ENCODE data around the gene TNFRSF14.
"Not testable (repeated sequence)": the region's sequence is repeated elsewhere in the genome, so short reads cannot be mapped to it uniquely, and the experiment has no call there.

TNFRSF14 gene

DNA sequence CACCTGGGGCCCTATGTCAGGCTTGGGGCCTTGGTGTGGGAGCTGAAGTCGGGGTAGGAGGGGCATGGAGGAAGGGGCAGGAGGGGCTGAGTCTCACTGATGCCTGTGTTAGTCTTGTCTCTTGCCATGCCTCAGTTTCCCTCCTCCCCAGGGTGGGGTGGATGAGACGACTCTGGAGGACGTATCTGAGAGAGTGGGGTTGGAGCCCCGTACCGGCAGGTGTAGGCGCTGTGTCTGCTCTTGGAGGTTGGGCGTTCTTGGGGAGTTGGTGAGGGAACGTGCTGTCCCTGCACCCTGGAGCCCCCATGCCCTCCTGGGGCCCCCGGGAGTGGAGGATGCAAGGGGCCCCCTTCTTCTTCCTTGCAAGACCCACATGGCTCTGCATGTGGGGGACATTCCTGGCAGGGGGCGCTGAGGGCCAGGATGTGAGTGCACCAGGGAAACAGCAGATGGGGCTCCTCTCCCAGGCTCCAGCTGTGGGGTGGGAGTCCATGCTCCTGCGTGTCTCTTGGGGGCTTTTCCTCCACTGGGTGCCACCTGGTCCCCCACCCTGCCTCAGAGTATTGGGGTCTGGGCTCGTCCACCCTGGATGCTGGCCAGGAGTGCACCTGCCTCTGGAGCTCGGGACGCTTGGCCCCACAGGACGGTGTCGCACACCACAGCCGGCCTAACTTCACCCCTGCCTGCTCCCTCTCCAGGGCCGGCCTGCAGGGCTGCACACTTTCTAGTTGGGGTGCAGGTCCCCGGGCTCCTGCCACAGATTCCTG lies 1.4 kb upstream of the TNFRSF14 start:
- no peak for DNase-seq (ENCODE audit: low spot score)

DNA sequence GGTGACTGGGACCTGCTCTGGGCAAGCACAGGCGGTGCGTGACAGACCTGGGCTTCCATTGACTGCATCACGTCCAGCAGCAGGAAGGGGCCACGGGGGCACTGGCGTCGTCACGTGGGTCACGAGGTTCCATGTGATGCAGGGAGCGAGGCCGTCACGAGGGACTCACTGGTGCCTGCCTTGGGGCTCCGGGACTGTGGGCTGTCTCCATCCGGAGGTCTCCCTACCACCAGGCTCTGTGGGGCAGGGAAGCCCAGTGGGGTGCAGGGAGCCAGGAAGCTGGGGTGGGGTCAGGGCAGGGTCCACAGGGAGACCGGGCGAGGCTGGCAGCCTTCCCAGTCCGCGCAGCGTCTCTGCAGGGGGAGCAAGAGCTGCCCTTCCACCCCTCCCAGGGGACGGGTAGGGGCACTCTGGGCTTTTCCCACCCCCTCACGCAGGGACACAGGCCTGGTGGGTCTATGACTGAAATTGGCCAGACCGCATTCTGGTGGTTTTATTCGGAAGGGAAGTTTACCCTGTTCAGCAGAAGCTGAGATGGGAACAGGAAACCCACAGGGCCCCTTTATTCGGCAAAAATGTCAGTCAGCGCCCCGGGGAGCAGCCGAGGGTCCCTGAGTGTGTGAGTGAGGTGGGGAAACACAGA lies 416 bp upstream of the TNFRSF14 start:
- peak; percentile 84 for DNase-seq (ENCODE audit: low spot score)

DNA sequence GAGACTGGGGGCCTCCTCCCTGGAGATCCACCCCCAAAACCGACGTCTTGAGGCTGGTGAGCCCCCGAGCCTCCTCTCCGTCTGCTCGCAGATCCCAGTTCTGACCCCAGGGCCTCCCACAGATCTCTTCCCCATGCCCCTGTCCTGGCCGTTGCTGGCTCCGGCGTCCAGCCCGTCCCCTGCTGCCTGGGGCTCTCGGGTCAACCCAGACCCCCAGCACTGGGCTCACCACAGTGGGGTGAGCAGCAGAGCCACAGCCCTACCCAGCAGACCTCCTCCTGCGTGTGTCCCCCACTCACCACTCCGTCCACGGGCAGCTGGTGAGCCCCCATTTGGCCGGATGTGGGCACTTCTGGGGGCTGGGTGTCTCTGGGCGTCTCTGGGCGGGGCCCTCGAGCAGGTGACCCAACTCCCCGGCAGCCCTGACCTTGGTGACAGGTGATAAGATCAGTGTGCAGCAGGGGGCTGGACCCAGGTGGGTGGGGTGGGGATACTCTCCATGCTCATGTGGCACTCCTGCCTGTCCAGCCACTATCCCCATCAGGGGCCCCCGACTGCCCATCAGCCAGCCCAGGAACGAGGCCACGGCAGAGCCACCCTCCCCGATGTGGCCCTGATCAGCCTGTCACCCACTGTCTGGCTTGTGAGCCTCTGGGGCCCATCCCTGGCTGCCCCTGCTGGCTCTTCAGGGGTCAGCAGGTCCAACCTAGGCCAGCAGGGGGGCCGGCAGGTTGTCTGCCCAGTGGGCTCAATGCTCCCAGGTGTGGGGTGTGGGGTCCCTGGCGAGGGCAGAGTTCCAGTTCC lies 709 bp downstream of the TNFRSF14 start:
- no peak for DNase-seq (ENCODE audit: low spot score)

DNA sequence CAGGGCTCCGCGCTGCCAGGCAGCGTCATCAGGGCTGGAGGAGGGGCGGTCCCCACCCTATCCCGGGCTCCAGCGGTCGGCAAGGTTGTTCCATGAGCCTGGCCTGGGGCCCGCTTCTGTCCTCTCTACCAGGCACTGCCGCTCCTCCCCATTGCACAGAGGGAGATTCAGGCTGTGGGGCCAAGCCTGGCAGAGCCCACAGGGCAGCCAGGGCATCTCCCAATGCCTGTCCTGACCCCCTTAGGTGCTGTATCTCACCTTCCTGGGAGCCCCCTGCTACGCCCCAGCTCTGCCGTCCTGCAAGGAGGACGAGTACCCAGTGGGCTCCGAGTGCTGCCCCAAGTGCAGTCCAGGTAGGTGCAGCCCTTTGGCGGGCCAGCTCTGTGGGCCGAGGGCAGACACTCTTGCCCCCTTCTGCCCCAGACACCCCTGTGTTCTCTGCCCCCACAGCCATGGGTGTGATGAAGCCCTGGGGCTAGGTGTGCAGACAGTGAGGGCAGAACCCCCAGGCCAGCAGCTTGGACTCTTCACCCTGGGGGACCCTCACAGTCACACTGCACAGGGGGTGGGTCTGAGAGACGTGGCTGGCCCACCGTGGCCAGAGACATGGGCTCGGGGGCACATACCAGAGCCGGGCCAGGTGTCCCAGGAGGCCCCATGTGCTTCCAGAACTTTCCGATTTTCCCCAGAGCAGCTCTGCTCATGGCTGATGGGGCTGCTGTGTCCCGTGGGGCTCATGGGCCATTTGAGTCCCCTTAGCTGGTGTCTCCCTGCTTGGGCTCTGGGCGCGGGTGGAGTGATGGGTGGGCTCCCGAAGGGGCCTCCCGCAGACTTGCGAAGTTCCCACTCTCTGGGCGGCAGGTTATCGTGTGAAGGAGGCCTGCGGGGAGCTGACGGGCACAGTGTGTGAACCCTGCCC lies 1.6 kb downstream of the TNFRSF14 start:
- DNase-seq (ENCODE audit: low spot score): no peak

DNA sequence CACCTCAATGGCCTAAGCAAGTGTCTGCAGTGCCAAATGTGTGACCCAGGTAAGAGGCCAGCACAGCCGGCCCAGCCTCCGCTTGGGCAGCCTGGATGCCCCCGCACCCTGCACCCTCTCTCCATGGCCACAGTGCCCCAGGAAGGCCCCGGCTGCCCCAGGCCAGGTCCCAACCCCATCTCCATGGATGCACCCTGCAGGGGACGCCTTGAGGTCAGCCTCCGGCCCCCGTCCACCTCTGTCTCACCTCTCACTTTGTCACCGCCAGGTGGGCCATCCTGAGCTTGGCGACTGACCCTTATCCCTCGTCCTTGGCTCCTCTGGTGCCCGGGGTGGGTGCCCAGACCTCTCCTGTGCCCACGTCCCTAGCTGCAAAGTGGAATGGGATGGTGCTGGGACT lies 2.2 kb downstream of the TNFRSF14 start:
- no peak for DNase-seq (ENCODE audit: low spot score)

DNA sequence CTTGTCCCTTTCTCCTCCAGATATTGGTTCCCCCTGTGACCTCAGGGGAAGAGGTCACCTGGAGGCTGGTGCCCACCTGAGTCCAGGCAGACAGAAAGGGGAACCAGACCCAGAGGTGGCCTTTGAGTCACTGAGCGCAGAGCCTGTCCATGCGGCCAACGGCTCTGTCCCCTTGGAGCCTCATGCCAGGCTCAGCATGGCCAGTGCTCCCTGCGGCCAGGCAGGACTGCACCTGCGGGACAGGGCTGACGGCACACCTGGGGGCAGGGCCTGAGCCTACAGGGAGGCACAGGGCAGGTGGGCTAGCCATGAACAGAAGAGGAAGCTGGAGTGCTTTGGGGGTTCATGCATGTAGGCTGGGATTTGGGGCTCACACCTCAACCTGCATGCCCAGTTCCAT lies 2.7 kb downstream of the TNFRSF14 start:
- no peak for DNase-seq (ENCODE audit: low spot score)

DNA sequence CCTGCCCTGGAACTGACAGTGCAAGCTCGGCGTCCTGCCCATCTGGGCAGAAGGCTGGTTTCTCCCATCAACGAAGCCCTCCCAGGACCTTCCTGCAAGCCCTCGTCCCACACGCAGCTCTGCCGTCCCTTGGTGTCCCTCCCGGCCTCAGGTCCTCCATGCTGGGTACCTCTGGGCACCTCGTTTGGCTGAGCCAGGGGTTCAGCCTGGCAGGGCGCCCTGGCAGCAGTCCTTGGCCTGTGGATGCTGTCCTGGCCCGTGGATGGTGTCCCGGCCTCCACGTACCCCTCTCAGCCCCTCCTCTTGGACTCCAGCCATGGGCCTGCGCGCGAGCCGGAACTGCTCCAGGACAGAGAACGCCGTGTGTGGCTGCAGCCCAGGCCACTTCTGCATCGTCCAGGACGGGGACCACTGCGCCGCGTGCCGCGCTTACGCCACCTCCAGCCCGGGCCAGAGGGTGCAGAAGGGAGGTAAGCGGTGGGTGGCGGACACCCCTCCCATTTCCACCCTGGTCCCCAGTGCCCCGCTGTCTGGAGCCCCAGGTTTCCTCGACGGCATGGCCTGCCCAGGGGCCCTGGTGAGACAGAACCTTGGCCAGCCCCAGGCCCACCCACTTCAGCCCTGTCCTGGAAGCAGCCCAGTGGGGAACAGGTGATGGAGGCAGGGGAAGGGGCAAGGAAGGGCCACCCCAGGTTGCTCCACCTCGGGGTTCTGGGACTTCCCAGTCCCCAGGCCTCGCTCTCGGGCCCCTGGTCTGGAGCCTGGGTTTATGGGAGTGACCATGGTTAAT lies 3.5 kb downstream of the TNFRSF14 start:
- DNase-seq (ENCODE audit: low spot score): no peak

DNA sequence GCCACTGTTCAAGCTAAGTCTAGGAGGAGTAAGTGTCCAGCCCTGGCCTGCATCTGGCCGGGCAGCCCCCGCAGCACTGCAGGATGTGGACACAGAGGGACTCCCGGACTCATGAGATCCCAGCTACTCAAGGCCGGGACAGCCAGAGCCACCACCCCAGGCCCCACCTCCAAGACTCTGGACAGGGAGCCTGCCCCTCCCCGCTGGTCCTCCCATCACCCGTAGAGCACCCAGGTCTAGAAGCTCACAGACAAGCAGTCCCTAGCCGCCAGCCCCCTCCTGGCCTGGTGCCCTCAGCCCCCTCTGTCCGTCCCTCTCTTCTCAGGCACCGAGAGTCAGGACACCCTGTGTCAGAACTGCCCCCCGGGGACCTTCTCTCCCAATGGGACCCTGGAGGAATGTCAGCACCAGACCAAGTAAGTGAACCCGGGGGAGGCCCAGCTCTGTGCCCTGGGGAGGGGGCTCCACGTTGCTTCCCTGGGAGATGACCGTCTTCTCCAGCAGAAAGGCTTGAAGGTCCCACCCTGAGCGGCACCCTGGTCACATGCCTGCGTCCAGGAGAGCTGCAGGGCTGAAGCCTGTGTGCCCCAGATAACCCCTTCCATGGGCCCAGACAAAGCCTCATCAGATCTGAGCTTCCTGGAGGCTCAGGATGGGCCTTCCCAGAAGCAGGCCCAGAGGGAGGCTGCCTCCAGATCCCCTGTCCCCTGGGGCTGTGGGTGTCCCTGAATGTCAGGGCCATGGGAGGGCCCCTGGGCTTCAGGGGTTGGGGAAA lies 4.3 kb downstream of the TNFRSF14 start:
- DNase-seq (ENCODE audit: low spot score): no peak

DNA sequence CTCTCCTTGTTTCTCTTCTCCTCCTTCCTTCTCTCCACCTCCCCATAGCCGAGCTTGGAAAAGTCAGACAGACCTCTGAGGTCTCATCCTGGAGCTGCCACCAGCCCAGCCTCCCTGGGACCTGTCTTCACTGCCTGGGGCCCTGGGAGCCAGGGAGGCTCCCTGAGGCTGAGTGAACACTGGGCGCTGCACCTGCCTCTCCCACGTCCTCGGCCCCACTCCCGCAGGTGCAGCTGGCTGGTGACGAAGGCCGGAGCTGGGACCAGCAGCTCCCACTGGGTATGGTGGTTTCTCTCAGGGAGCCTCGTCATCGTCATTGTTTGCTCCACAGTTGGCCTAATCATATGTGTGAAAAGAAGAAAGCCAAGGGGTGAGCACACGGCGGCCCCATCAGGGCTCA lies 5.3 kb downstream of the TNFRSF14 start:
- DNase-seq (ENCODE audit: low spot score): no peak

DNA sequence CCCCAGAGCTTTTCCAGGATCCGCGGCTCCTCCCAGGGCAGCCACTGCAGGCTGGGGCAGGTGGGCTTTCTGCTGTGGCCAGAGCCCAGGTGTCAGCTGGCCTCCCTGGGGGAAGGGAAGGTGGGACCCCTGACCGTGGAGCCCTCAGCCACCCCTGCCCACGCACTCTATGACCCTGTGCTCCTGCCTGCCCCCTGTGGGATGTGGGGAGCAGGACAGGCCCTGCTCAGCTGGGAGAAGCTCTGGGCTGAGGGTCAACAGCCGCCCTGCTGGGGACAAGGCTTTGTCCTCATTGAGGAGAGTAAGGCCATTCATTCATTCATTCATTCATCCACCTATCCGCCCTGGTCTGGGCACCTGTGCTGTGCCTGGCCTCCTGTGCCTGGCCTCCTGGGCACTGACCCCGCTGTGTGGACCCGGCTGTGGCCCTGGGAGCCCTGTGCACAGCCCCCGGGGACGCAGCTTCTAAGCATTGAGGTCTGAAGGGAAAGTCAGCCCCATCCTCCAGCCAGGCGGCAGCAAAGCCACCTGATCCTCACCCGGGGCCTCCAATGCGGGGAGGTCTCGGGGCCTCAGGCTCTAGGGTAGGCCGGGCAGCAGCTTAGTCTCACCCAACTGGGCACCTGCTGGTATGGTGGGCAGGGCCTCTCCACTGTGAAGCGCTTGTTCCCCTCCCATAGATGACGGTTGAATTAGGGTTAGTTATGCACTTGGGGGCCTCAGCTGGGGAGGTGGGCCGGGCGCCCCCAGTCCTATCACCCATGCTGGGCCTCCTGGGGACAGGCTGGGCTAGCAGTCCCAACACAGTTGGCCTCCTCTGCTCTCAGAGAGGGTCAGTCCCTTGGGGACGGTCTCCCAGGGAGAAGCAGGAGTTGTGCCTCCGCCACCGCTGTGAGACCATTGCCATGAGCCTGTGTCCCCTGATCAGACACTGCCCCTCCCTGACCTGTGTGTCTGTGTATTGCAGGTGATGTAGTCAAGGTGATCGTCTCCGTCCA lies 6.0 kb downstream of the TNFRSF14 start:
- no peak for DNase-seq (ENCODE audit: low spot score)

DNA sequence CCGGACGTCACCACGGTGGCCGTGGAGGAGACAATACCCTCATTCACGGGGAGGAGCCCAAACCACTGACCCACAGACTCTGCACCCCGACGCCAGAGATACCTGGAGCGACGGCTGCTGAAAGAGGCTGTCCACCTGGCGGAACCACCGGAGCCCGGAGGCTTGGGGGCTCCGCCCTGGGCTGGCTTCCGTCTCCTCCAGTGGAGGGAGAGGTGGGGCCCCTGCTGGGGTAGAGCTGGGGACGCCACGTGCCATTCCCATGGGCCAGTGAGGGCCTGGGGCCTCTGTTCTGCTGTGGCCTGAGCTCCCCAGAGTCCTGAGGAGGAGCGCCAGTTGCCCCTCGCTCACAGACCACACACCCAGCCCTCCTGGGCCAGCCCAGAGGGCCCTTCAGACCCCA lies 7.0 kb downstream of the TNFRSF14 start:
- no peak for DNase-seq (ENCODE audit: low spot score)

DNA sequence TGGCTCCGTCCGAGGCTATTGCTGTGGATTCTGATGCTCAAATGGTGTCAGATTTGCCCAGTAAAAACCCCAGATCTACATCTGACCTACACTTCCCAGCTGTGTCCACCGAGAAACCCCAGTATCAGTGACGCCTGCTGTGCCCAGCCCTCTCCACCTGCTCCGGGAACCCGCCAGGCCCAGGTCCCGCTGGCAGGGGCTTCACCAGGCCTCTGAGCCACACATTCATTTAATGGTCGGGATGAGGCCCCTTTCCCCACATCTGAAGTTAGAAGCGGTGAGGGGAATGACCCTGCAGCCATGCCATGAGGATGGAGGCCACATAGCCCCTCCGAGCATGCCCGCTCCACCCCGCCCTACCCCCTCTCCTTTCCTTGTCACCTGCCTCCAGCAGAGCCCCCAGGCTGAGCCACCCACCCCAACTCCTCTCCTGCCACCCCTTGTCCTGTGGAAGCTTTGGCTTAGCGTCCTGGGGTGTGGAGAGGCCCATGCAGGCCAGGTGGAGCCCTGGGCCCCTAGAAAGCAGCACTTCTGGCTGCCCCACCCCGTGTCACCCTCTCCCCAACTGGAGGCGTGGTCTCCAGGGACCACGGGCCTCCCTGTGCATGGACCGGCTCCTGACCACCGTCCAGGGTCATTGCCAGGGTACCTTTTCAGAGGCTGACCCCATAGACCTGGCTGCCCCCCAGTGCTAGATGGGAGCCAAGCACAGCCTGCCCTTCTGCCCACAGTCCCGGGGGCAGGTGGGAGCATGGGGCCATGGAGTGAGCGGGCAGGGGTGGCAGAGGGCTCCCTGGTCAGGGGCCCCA lies 8.0 kb downstream of the TNFRSF14 start:
- no peak for DNase-seq (ENCODE audit: low spot score)

DNA sequence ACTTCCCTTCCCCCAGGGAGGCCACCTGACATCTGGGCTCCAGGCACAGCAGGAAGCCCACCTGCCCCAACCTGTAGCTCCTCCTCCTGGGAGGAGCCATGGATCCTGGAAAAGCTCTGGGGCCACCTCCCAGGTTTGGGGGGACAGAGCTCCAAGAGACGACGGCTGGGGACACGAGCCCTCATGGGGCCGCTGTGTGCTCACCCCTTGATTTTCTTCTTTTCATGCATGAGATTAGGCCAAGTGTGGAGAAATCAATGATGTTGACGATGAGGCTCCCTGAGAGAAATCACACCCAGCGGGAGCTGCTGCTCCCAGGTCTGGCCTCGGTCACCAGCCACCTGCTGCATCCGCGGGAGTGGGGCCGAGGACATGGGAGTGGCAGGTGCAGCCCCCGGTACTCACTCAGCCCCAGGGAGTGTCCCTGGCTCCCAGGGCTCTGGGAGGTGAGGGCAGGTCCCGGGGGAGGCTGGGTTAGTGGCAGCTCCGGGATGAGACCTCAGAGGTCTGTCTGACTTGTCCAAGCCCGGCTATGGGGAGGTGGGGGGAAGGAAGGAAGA lies 8.7 kb downstream of the TNFRSF14 start:
- DNase-seq (ENCODE audit: low spot score): no peak

DNA sequence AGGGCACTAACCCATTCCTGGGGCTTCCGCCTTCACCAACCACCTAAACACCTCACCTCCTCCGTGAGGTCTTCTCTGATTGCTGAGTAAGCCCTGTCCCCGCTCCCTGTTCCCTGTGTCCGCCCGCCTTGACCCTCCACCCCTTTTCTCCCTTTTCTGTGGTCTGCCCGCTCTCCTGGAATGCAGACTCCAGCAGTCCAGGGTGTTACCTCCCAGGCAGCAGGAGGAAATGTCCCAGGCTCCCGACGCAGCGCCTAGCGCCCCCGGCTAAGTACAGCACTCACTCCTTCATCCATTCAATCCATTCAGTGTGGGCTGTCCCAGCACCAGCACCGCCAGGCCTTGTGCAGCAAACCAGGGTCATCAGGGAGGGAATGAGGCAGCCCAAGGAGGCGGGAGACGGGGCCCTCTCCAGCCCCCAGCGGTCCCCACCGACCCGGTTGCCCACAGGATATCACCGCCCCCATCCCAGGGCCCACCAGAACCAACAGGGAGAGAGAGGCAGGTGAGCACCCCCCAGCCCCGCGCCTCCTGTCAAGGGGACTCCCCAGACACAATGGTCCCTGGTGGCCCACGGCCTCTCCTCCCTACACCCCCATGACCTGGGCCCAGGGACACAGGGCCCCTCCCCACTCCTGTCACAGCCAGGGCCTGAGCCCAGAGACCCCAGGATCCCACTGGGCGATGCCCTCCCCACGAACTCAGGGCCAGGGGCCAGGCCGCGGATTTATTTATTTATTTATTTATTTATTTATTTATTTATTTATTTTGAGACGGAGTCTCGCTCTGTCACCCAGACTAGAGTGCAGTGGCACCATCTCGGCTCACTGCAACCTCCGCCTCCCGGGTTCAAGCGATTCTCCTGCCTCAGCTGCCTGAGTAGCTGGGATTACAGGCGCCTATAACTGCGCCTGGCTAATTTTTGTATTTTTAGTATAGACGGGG lies 10.2 kb downstream of the TNFRSF14 start:
- no peak for DNase-seq (ENCODE audit: low spot score)

DNA sequence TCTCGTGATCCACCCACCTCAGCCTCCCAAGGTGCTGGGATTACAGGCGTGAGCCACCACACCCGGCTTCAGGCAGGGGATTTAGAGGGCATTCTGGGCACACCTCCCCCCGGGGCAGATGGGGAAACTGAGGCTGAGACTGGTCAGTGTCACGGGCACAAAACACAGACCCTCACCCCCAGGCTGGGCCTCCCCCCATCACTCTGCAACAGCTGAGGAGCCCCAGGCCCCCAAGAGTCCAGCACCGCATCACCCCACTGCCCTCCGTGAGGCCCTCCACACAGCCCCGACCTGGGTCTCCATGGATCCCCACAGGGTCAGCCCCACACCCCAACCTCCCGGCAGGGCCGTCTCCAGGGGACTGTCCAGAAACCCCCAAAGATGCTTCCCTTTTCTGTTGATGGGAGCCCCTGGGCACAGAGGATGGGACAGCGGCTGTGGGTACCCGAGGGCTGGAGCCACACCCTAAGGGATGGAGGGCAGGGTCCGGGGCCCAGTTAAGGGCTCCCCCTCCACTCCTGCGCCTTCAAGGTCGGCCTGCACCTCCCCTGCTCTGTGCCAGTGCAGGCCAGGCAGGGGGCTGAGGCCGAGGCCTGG lies 11.0 kb downstream of the TNFRSF14 start:
- DNase-seq (ENCODE audit: low spot score): no peak

DNA sequence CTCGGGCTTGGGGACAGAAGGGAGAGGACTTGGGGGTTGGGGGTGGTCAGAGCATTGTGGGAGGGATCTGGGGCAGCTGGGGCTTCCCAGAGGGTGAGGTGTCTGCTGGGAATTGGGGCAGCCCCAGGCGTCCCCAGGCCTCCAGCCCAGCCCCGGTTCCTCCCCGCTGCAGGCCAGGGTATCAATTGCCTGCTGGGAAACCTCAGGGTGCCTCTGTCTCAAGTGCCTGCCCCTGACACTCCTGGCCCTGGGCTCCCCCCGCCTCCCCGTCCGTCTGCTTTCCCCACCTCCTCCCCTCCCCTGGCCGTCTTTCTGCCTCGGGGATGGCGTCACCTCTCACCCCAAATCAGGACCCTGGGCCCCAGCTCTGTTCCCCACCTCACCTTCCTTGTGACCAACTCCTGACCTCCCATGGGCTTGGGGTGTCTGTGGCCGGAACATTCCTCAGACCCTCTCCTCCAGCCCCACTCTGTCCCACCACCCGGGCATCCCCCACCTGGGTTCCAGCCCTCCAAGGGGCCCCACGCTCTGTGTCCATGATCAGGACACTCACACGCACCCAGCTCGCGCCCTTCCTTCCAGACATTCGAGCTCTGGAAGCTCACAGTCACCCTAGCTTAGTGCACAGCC lies 12.1 kb downstream of the TNFRSF14 start:
- DNase-seq (ENCODE audit: low spot score): not testable (repeated sequence)

Measured in COLO829 (cell line).